NB4 (cell line): ENCODE measurements around the gene IFI30.

Experiments used
- CTCF ChIP-seq: IDR thresholded peaks from one replicate; pipeline ENCODE4 v1.5.1; 2012; ENCODE audit warnings: low read depth, low read length
- MAX ChIP-seq: IDR thresholded peaks from 2 replicates; pipeline ENCODE4 v1.6.1; 2011; ENCODE audit warnings: low read depth, low read length
- POLR2A ChIP-seq: IDR thresholded peaks from 2 replicates; pipeline ENCODE4 v1.6.1; 2011; ENCODE audit warnings: mild to moderate bottlenecking; ENCODE audit not compliant: insufficient read length; ENCODE audit errors: extremely low read depth

- TF ChIP-seq CTCF (no peak), POLR2A (no peak), MAX (no peak)
Observed at GRCh38 chr19:18150776-18151624, 22.6 kb upstream of the IFI30 start.
